ENCODE data around the gene TMEM108. TPM values are rescaled to one million over a fixed set of nuclear protein-coding genes. Genes with fewer than 3 reads are reported as not detected.

Gene TMEM108
- total and polyA plus RNA-seq, 2 donors (not counting 1 experiment from before 2014, with no cell fraction given), result 0.10 to 0.17 TPM

DNA sequence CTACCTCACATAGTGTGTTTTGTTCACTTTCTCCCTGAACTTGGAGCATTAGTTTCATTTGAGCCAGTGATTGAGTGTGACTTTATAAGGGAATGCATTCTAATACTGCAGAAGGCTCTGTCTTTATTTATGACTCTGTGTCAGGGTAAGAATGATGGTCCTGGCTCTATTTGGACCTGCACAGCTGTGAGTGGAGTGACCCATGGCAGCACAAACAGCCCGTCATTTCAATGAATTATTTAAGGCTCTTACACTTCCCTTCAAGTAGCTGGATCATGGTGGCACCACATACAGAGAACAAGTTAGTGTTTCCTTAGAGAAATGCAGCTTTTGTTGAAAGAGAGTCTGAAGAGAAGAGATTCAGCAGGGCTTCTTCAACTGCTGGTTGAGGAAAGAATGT lies 16.4 kb downstream of the TMEM108 start:
- Histone ChIP-seq H3K27ac (ENCODE audit: insufficient read depth, low read length) (no peak overlapping the region), H4K20me1 (ENCODE audit: control insufficient read depth, extremely low read depth, insufficient read depth, low read length) (no peaks in the 10 kb centered on the region), H3K4me1 (ENCODE audit: control insufficient read depth, extremely low read depth, insufficient read depth, low read length) (no peaks in the 10 kb centered on the region), H3K79me2 (ENCODE audit: control insufficient read depth, insufficient read depth, low read length) (no peaks in the 10 kb centered on the region), H2AFZ (ENCODE audit: low read length) (no peak overlapping the region), H3K9ac (ENCODE audit: insufficient read depth, low read length) (no peak overlapping the region), H3K36me3 (ENCODE audit: control insufficient read depth, insufficient read depth, low read length) (no peaks in the 10 kb centered on the region), H3K27me3 (ENCODE audit: control insufficient read depth, insufficient read depth, low read length) (no peaks in the 10 kb centered on the region), H3K9me3 (ENCODE audit: control insufficient read depth, insufficient read depth, low read depth, low read length) (no peaks in the 10 kb centered on the region), H3K4me3 (replicated peaks in 1 of 4; ENCODE audit: control extremely low read depth in 1 of 4, insufficient read depth in 1 of 4, low read depth in 3 of 4, low read length in 4 of 4) (no peak overlapping the region), H3K4me2 (ENCODE audit: extremely low read depth, insufficient read depth, low read length) (no peak overlapping the region)
- TF ChIP-seq EZH2 (IDR thresholded peaks at IDR 0.05; ENCODE audit: low read length, missing control alignments) (no peak), CTCF (conservative IDR thresholded peaks at IDR 0.05 in 1 of 2, IDR thresholded peaks at IDR 0.05 in 1 of 2; ENCODE audit: low read depth in 1 of 2, low read length in 2 of 2) (no peak)
- no peak for DNase-seq (ENCODE audit: low read depth in 2 of 2)

GRCh38 chr3:133055339-133055738 lies 17.1 kb downstream of the TMEM108 start:
- Histone ChIP-seq H3K9ac (ENCODE audit: insufficient read depth, low read length) (no peak overlapping the region), H3K79me2 (ENCODE audit: control insufficient read depth, insufficient read depth, low read length) (no peaks in the 10 kb centered on the region), H3K27me3 (ENCODE audit: control insufficient read depth, insufficient read depth, low read length) (no peaks in the 10 kb centered on the region), H3K27ac (ENCODE audit: insufficient read depth, low read length) (no peak overlapping the region), H3K4me2 (ENCODE audit: extremely low read depth, insufficient read depth, low read length) (no peak overlapping the region), H3K4me3 (replicated peaks in 1 of 4; ENCODE audit: control extremely low read depth in 1 of 4, insufficient read depth in 1 of 4, low read depth in 3 of 4, low read length in 4 of 4) (no peak overlapping the region), H3K36me3 (ENCODE audit: control insufficient read depth, insufficient read depth, low read length) (no peaks in the 10 kb centered on the region), H3K4me1 (ENCODE audit: control insufficient read depth, extremely low read depth, insufficient read depth, low read length) (no peaks in the 10 kb centered on the region), H2AFZ (ENCODE audit: low read length) (no peak overlapping the region), H3K9me3 (ENCODE audit: control insufficient read depth, insufficient read depth, low read depth, low read length) (no peaks in the 10 kb centered on the region), H4K20me1 (ENCODE audit: control insufficient read depth, extremely low read depth, insufficient read depth, low read length) (no peaks in the 10 kb centered on the region)
- TF ChIP-seq EZH2 (IDR thresholded peaks at IDR 0.05; ENCODE audit: low read length, missing control alignments), result no peak
- no peak for TF ChIP-seq CTCF (conservative IDR thresholded peaks at IDR 0.05 in 1 of 2, IDR thresholded peaks at IDR 0.05 in 1 of 2; ENCODE audit: low read depth in 1 of 2, low read length in 2 of 2)
- no peak for DNase-seq (ENCODE audit: low read depth in 2 of 2)

DNA sequence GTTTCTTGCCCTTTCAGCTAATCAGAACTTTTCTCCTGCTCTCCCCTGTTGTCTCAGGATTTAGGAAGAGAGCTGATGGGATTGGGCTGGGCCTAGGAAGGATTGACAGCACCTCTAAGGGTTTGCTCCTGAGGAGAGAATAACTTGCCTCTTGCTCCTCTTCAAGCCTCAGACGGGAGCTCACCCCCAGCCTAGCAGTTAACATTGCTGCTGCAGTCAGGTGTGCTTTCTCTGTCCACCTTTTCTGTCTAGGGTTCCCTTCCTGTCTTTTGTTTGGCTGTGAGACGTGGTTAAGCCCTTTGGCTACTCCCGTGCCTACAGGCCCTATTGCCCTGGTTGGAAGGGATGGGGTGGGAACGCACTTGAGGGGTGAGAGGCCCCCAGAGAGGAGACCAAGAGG lies 20.1 kb downstream of the TMEM108 start:
- Histone ChIP-seq H2AFZ (ENCODE audit: low read length) (no peak overlapping the region), H3K4me2 (ENCODE audit: extremely low read depth, insufficient read depth, low read length) (no peak overlapping the region), H3K36me3 (ENCODE audit: control insufficient read depth, insufficient read depth, low read length) (no peaks in the 10 kb centered on the region), H3K27me3 (ENCODE audit: control insufficient read depth, insufficient read depth, low read length) (no peaks in the 10 kb centered on the region), H3K79me2 (ENCODE audit: control insufficient read depth, insufficient read depth, low read length) (no peaks in the 10 kb centered on the region), H3K4me1 (ENCODE audit: control insufficient read depth, extremely low read depth, insufficient read depth, low read length) (no peaks in the 10 kb centered on the region), H3K9ac (ENCODE audit: insufficient read depth, low read length) (no peak overlapping the region), H4K20me1 (ENCODE audit: control insufficient read depth, extremely low read depth, insufficient read depth, low read length) (no peaks in the 10 kb centered on the region), H3K27ac (ENCODE audit: insufficient read depth, low read length) (no peak overlapping the region), H3K9me3 (ENCODE audit: control insufficient read depth, insufficient read depth, low read depth, low read length) (no peaks in the 10 kb centered on the region), H3K4me3 (replicated peaks in 1 of 4; ENCODE audit: control extremely low read depth in 1 of 4, insufficient read depth in 1 of 4, low read depth in 3 of 4, low read length in 4 of 4) (no peak overlapping the region)
- DNase-seq (ENCODE audit: low read depth in 2 of 2), result no peak
- no peak for TF ChIP-seq CTCF (conservative IDR thresholded peaks at IDR 0.05 in 1 of 2, IDR thresholded peaks at IDR 0.05 in 1 of 2; ENCODE audit: low read depth in 1 of 2, low read length in 2 of 2)
- no peak for TF ChIP-seq EZH2 (IDR thresholded peaks at IDR 0.05; ENCODE audit: low read length, missing control alignments)
